MM.1S (cell line): ENCODE measurements around the gene IQGAP2.

Experiments used
- DNase-seq: peaks from one replicate; pipeline ENCODE4 v3.0.0-alpha.2; 2015
- H2AFZ ChIP-seq: fragments of 300-600 bp; sonication (generic); 2 replicates; pipeline ENCODE4 v1.6.0; 2016; ENCODE audit warnings: antibody characterized with exemption, low read length
- H3F3A ChIP-seq: fragments of 300-600 bp; sonication (generic); 2 replicates; pipeline ENCODE4 v1.6.1; 2016; ENCODE audit warnings: mild to moderate bottlenecking, antibody characterized with exemption, low read length, moderate library complexity, mixed read lengths; ENCODE audit not compliant: insufficient read depth
- H3K27ac ChIP-seq: fragments of 300-600 bp; sonication (generic); 2 replicates; pipeline ENCODE4 v1.5.1; 2016; ENCODE audit warnings: mild to moderate bottlenecking, low read length
- H3K27me3 ChIP-seq: fragments of 300-600 bp; sonication (generic); replicated peaks from 2 replicates; pipeline ENCODE4 v1.6.0; 2016; ENCODE audit warnings: low read length; ENCODE audit not compliant: insufficient read depth
- H3K36me3 ChIP-seq: fragments of 300-600 bp; sonication (generic); replicated peaks from 2 replicates; pipeline ENCODE4 v1.6.1; 2016; ENCODE audit warnings: mild to moderate bottlenecking, low read length, mixed read lengths; ENCODE audit not compliant: insufficient read depth
- H3K4me1 ChIP-seq: fragments of 300-600 bp; sonication (generic); 2 replicates; pipeline ENCODE4 v1.6.1; 2016; ENCODE audit warnings: low read length, mixed read lengths
- H3K4me2 ChIP-seq: fragments of 300-600 bp; sonication (generic); 2 replicates; pipeline ENCODE4 v1.6.0; 2016; ENCODE audit warnings: low read depth, low read length
- H3K4me3 ChIP-seq: fragments of 300-600 bp; sonication (generic); 2 replicates; pipeline ENCODE4 v1.5.1; 2016; ENCODE audit warnings: low read length, mixed read lengths
- H3K79me2 ChIP-seq: fragments of 300-600 bp; sonication (generic); 2 replicates; pipeline ENCODE4 v1.6.1; 2016; ENCODE audit warnings: mixed run types, low read length, mixed read lengths
- H3K9ac ChIP-seq: fragments of 300-600 bp; sonication (generic); 2 replicates; pipeline ENCODE4 v1.6.1; 2016; ENCODE audit warnings: low read length, mixed read lengths
- H3K9me2 ChIP-seq: fragments of 300-600 bp; sonication (generic); replicated peaks from 2 replicates; pipeline ENCODE4 v1.6.1; 2016; ENCODE audit warnings: mild to moderate bottlenecking, low read length, mixed read lengths; ENCODE audit not compliant: insufficient read depth
- H3K9me3 ChIP-seq: fragments of 300-600 bp; sonication (generic); replicated peaks from 2 replicates; pipeline ENCODE4 v1.6.1; 2016; ENCODE audit warnings: mild to moderate bottlenecking, low read length, mixed read lengths; ENCODE audit not compliant: insufficient read depth
- H4K20me1 ChIP-seq: fragments of 300-600 bp; sonication (generic); 2 replicates; pipeline ENCODE4 v1.6.1; 2016; ENCODE audit warnings: mild to moderate bottlenecking, low read length, moderate library complexity, mixed read lengths; ENCODE audit not compliant: insufficient read depth
- CTCF ChIP-seq: fragments of 300-600 bp; sonication (generic); IDR thresholded peaks from 2 replicates; pipeline ENCODE4 v1.5.1; 2016; ENCODE audit warnings: antibody characterized with exemption, low read length, mixed read lengths
- EZH2 ChIP-seq: fragments of 300-600 bp; sonication (generic); optimal IDR thresholded peaks from 2 replicates; pipeline ENCODE3; 2017; ENCODE audit warnings: low read depth, mild to moderate bottlenecking, antibody characterized with exemption, low read length, mixed read lengths
- EZH2phosphoT487 ChIP-seq: fragments of 300-600 bp; sonication (generic); IDR thresholded peaks from 2 replicates; pipeline ENCODE4 v1.6.1; 2018; ENCODE audit warnings: antibody characterized with exemption, low read length

IQGAP2 gene

GRCh38 chr5:76560952-76561891 lies 158.1 kb downstream of the IQGAP2 start:
- no peak overlapping the region for H2AFZ ChIP-seq
- peaks cover 38% of the 10 kb centered on the region for H3K79me2 ChIP-seq
- H3K4me2 ChIP-seq: no peak overlapping the region
- H3K4me3 ChIP-seq: no peak overlapping the region
- no peaks in the 10 kb centered on the region for H3K9me2 ChIP-seq
- H3K36me3 ChIP-seq: no peaks in the 10 kb centered on the region
- no peaks in the 10 kb centered on the region for H3F3A ChIP-seq
- TF ChIP-seq EZH2phosphoT487: no peak
- TF ChIP-seq EZH2: no peak
- TF ChIP-seq CTCF: no peak
- no peaks in the 10 kb centered on the region for H4K20me1 ChIP-seq
- no peaks in the 10 kb centered on the region for H3K27me3 ChIP-seq
- H3K9ac ChIP-seq: no peak overlapping the region
- H3K27ac ChIP-seq: no peak overlapping the region
- no peaks in the 10 kb centered on the region for H3K9me3 ChIP-seq
- peaks cover 15% of the 10 kb centered on the region for H3K4me1 ChIP-seq
- no peak for DNase-seq

- Histone ChIP-seq H3K9ac (no peak overlapping the region), H2AFZ (no peak overlapping the region), H4K20me1 (no peaks in the 10 kb centered on the region), H3K4me3 (no peak overlapping the region), H3K4me1 (peaks cover 15% of the 10 kb centered on the region), H3K36me3 (no peaks in the 10 kb centered on the region), H3K4me2 (no peak overlapping the region), H3F3A (no peaks in the 10 kb centered on the region), H3K9me2 (no peaks in the 10 kb centered on the region), H3K9me3 (no peaks in the 10 kb centered on the region), H3K27ac (no peak overlapping the region), H3K27me3 (no peaks in the 10 kb centered on the region), H3K79me2 (peaks cover 35% of the 10 kb centered on the region)
- no peak for TF ChIP-seq EZH2phosphoT487
- no peak for TF ChIP-seq EZH2
- DNase-seq: no peak
Measured at GRCh38 chr5:76561959-76562358, 158.9 kb downstream of the IQGAP2 start.

- Histone ChIP-seq H3K4me2 (peak overlapping the region; percentile 35), H3K79me2 (peaks cover 33% of the 10 kb centered on the region), H3K4me3 (0 out of 2 replicates have a peak overlapping the region, but pooled peaks have one; percentile 11), H3K27ac (peak overlapping the region; percentile 68; the same call in 1 of the 2 replicates), H3K36me3 (no peaks in the 10 kb centered on the region), H4K20me1 (no peaks in the 10 kb centered on the region), H3K9ac (peak overlapping the region; percentile 28; the same call in 1 of the 2 replicates), H2AFZ (no peak overlapping the region), H3K9me3 (no peaks in the 10 kb centered on the region), H3F3A (peaks cover 8% of the 10 kb centered on the region; the same call in 1 of the 2 replicates), H3K4me1 (peaks cover 36% of the 10 kb centered on the region), H3K27me3 (no peaks in the 10 kb centered on the region), H3K9me2 (no peaks in the 10 kb centered on the region)
- TF ChIP-seq CTCF (no peak), EZH2phosphoT487 (no peak), EZH2 (no peak)
- peak; percentile 29 for DNase-seq
Measured at GRCh38 chr5:76565009-76565408, 161.9 kb downstream of the IQGAP2 start.
